T-helper 1 cell treated with Interleukin-12 subunit alpha and Interleukin-12 subunit beta and Interleukin-4 antibody, amounts not matched to agents 30 μg/mL and 1 μg/mL, for 36 hours (primary cell): Measurements from ENCODE around the gene SMIM13.
A peak's percentile ranks its signal among the peaks of the same experiment; 100 is the strongest.
"Not testable (repeated sequence)": the region's sequence is repeated elsewhere in the genome, so short reads cannot be mapped to it uniquely, and the experiment has no call there.

ENCODE experiments used
- H3K27ac Mint-ChIP-seq: one replicate; pipeline ENCODE4 v1.8.0; 2021; ENCODE audit warnings: mild to moderate bottlenecking, mixed read lengths
- H3K27me3 Mint-ChIP-seq: one replicate; pipeline ENCODE4 v1.8.0; 2021; ENCODE audit warnings: low read depth, mixed read lengths
- H3K36me3 Mint-ChIP-seq: one replicate; pipeline ENCODE4 v1.8.0; 2021; ENCODE audit warnings: low read depth, mixed read lengths
- H3K4me1 Mint-ChIP-seq: one replicate; pipeline ENCODE4 v1.8.0; 2021; ENCODE audit warnings: low read depth, mixed read lengths
- H3K4me3 Mint-ChIP-seq: one replicate; pipeline ENCODE4 v1.8.0; 2021; ENCODE audit warnings: mild to moderate bottlenecking, moderate library complexity, mixed read lengths
- H3K9me3 Mint-ChIP-seq: one replicate; pipeline ENCODE4 v1.8.0; 2021; ENCODE audit warnings: mixed read lengths

The SMIM13 gene

GRCh38 chr6:11066505-11067347, 26.9 kb upstream of the SMIM13 start:
- Mint-ChIP-seq H3K4me1 (no peaks in the 10 kb centered on the region), H3K27ac (no peak overlapping the region), H3K27me3 (peaks cover 4% of the 10 kb centered on the region), H3K4me3 (no peak overlapping the region), H3K9me3 (no peaks in the 10 kb centered on the region), H3K36me3 (no peaks in the 10 kb centered on the region)

- Mint-ChIP-seq H3K27me3 (peaks cover 4% of the 10 kb centered on the region), H3K27ac (no peak overlapping the region), H3K4me3 (no peak overlapping the region), H3K9me3 (no peaks in the 10 kb centered on the region), H3K36me3 (no peaks in the 10 kb centered on the region), H3K4me1 (no peaks in the 10 kb centered on the region)
Observed at GRCh38 chr6:11067348-11067747, 26.3 kb upstream of the SMIM13 start.

DNA sequence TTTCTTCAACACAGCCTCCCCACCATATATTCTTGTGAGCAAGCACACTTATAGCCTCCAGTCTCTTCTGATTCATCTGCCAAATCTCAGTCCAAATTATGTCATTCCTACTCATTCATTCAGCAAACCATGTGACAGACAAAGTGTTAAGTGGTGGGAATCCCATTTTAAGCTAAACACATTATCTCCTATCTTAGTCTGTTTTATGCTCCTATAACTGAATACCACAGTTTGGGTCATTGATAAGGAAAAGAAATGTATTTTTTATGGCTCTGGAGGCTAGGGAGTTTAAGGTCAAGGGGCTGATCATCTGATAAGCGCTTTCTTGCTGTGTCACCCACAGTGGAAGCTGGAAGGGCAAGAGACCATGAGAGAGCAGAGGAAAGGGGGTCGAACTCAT, 23.9 kb upstream of the SMIM13 start:
- Mint-ChIP-seq H3K9me3 (no peaks in the 10 kb centered on the region), H3K27ac (no peak overlapping the region), H3K4me3 (no peak overlapping the region), H3K27me3 (peaks cover 4% of the 10 kb centered on the region), H3K4me1 (no peaks in the 10 kb centered on the region), H3K36me3 (no peaks in the 10 kb centered on the region)

- Mint-ChIP-seq H3K27me3 (no peaks in the 10 kb centered on the region), H3K36me3 (no peaks in the 10 kb centered on the region), H3K4me3 (no peak overlapping the region), H3K27ac (no peak overlapping the region), H3K4me1 (no peaks in the 10 kb centered on the region), H3K9me3 (no peaks in the 10 kb centered on the region)
Observed at GRCh38 chr6:11072101-11072500, 21.5 kb upstream of the SMIM13 start.

- Mint-ChIP-seq H3K27ac (no peak overlapping the region), H3K4me1 (no peaks in the 10 kb centered on the region), H3K36me3 (no peaks in the 10 kb centered on the region), H3K9me3 (no peaks in the 10 kb centered on the region), H3K27me3 (peaks cover 3% of the 10 kb centered on the region), H3K4me3 (no peak overlapping the region)
Observed at GRCh38 chr6:11076540-11076939, 17.1 kb upstream of the SMIM13 start.

- Mint-ChIP-seq H3K27me3 (peaks cover 3% of the 10 kb centered on the region), H3K27ac (no peak overlapping the region), H3K9me3 (no peaks in the 10 kb centered on the region), H3K36me3 (no peaks in the 10 kb centered on the region), H3K4me1 (no peaks in the 10 kb centered on the region), H3K4me3 (no peak overlapping the region)
Observed at GRCh38 chr6:11078266-11078665, 15.4 kb upstream of the SMIM13 start.

GRCh38 chr6:11080296-11080695, 13.3 kb upstream of the SMIM13 start:
- Mint-ChIP-seq H3K4me1 (no peaks in the 10 kb centered on the region), H3K27ac (no peak overlapping the region), H3K27me3 (peaks cover 3% of the 10 kb centered on the region), H3K4me3 (no peak overlapping the region), H3K36me3 (no peaks in the 10 kb centered on the region), H3K9me3 (no peaks in the 10 kb centered on the region)

DNA sequence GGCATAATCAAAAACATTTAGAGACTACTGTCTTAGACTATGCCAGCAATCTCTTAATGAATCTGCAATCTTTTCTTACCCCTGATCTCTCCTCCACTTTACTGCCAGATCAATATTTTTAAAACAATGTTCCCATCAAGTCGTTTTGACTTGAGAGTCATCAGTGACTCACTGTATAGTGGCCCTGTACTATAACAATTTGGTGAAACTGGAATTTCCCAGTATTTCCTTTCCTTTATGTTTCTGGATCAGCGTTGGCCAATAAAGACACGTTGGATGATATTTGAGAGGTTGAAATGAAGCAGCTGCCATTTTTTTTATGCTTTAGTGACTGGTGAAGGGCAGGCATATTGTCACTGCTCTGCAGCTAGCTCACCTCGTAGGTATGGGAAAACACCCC, 10.1 kb upstream of the SMIM13 start:
- no peaks in the 10 kb centered on the region for H3K36me3 Mint-ChIP-seq
- peaks cover 3% of the 10 kb centered on the region for H3K27me3 Mint-ChIP-seq
- H3K4me1 Mint-ChIP-seq: no peaks in the 10 kb centered on the region
- H3K27ac Mint-ChIP-seq: no peak overlapping the region
- no peaks in the 10 kb centered on the region for H3K9me3 Mint-ChIP-seq
- no peak overlapping the region for H3K4me3 Mint-ChIP-seq

DNA sequence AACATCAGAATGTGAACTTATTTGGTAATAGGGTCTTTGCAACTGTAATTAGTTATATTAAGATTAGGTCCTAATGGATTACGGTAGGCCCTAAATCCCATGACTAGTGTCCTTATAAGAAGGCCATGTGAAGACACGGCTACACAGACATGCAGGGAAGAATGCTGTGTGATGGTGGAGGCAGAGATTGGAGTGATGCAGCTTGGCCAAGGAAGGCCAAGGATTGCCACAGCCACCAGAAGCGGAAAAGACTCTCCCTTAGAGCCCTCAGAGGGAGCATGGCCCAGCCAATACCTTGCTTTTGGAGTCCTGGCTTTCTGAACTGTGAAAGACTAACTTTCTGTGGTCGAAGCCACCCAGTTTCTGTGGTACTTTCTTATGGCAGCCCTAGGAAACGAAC, 9.7 kb upstream of the SMIM13 start:
- H3K27ac Mint-ChIP-seq: no peak overlapping the region
- no peak overlapping the region for H3K4me3 Mint-ChIP-seq
- no peaks in the 10 kb centered on the region for H3K36me3 Mint-ChIP-seq
- peaks cover 3% of the 10 kb centered on the region for H3K27me3 Mint-ChIP-seq
- no peaks in the 10 kb centered on the region for H3K4me1 Mint-ChIP-seq
- no peaks in the 10 kb centered on the region for H3K9me3 Mint-ChIP-seq

DNA sequence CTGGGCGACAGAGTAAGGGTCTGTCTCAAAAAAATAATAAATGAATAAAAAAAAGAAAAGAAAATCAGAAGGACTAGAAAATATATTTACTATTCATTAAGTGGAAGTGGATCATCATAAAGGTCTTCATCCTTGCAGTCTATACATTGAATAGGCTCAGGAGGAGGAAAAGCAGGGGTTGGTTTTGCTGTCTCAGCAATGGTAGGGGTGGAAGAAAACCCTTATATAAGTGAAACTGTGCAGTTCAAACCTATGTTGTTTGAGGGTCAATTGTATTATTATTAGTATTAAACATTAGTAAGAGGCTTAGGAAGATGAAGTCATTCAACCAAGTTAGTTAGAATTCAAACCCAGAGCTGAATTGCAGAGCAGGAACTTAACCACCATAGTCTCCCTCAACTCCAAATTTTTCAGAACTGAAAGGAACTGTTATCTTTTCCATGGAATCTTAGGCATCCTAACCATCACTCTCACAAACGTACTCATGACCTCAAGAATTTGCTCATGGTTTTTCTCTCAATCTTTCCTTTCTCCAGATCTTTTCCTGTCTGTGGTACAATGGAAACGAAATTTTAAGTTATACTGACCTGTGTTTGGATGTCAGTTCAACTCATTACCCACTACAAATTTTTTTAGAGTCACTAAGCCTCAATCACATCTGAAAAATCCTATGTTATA, 7.7 kb upstream of the SMIM13 start:
- Mint-ChIP-seq H3K4me1 (no peaks in the 10 kb centered on the region), H3K27ac (no peak overlapping the region), H3K27me3 (no peaks in the 10 kb centered on the region), H3K36me3 (no peaks in the 10 kb centered on the region), H3K9me3 (no peaks in the 10 kb centered on the region), H3K4me3 (no peak overlapping the region)

DNA sequence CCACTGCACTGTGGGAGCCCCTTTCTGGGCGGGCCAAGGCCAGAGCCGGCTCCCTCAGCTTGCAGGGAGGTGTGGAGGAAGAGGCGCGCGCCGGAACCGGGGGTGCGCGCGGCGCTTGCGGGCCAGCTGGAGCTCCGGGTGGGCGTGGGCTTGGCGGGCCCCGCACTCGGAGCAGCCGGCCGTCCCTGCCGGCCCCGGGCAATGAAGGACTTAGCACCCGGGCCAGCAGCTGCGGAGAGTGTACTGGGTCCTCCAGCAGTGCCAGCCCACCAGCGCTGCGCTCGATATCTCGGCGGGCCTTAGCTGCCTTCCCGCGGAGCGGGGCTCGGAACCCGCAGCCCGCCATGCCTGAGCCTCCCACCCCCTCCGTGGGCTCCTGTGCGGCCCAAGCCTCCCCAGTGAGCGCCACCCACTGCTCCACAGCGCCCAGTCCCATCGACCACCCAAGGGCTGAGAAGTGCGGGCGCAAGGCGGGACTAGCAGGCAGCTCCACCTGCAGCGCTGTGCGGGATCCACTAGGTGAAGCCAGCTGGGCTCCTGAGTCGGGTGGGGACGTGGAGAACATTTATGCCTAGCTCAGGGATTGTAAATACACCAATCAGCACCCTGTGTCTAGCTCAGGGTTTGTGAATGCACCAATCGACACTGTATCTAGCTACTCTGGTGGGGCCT, 6.4 kb upstream of the SMIM13 start:
- not testable (repeated sequence) for H3K4me3 Mint-ChIP-seq, H3K36me3 Mint-ChIP-seq, H3K27me3 Mint-ChIP-seq, H3K9me3 Mint-ChIP-seq, H3K27ac Mint-ChIP-seq, H3K4me1 Mint-ChIP-seq

- no peak overlapping the region for H3K27ac Mint-ChIP-seq
- H3K27me3 Mint-ChIP-seq: no peaks in the 10 kb centered on the region
- H3K9me3 Mint-ChIP-seq: no peaks in the 10 kb centered on the region
- peaks cover 8% of the 10 kb centered on the region for H3K4me1 Mint-ChIP-seq
- H3K4me3 Mint-ChIP-seq: no peak overlapping the region
- no peaks in the 10 kb centered on the region for H3K36me3 Mint-ChIP-seq
Observed at GRCh38 chr6:11089695-11090094, 3.9 kb upstream of the SMIM13 start.

DNA sequence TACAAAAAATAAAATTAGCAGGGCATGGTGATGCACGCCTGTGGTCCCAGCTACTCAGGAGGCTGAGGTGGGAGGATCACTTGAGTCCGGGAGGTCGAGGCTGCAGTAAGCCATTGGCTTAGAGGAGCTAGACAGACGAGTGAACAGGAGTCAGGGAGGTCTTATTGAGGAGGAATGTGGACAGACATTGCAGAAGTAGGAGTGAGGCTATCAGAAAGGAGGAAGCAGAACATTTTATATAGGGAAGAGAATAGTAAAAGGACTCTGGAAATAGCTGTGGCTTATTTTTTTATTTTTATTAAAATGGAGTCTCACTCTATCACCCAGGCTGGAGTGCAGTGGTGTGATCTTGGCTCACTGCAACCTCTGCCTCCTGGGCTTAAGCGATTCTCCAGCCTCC, 2.5 kb upstream of the SMIM13 start:
- not testable (repeated sequence) for H3K36me3 Mint-ChIP-seq, H3K9me3 Mint-ChIP-seq, H3K4me3 Mint-ChIP-seq, H3K27ac Mint-ChIP-seq, H3K27me3 Mint-ChIP-seq
- H3K4me1 Mint-ChIP-seq: peaks cover 16% of the 10 kb centered on the region

- peak overlapping the region; percentile 94 for H3K4me3 Mint-ChIP-seq
- peaks cover 2% of the 10 kb centered on the region for H3K36me3 Mint-ChIP-seq
- H3K4me1 Mint-ChIP-seq: peaks cover 21% of the 10 kb centered on the region
- no peaks in the 10 kb centered on the region for H3K27me3 Mint-ChIP-seq
- H3K27ac Mint-ChIP-seq: peak overlapping the region; percentile 95
- no peaks in the 10 kb centered on the region for H3K9me3 Mint-ChIP-seq
Observed at GRCh38 chr6:11092668-11093375, 812 bp upstream of the SMIM13 start.

DNA sequence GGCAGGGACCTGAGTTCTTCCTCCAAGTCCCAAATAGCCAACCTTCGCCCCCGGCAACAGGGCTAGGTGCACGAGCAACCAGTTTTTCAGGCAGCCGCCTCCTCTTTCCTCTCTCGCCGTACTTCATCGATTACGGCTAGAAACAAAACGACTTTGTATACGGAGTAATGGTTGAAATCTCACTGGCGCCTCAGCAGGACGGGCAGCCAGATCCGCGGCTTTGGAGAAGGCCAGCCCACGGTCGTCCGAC, 333 bp upstream of the SMIM13 start:
- Mint-ChIP-seq H3K4me1 (peaks cover 21% of the 10 kb centered on the region), H3K9me3 (no peaks in the 10 kb centered on the region), H3K27ac (peak overlapping the region; percentile 95), H3K4me3 (peak overlapping the region; percentile 94), H3K36me3 (peaks cover 2% of the 10 kb centered on the region), H3K27me3 (no peaks in the 10 kb centered on the region)
